K562 (cell line): ENCODE measurements around the gene RIT2. TPM values are rescaled to one million over a fixed set of nuclear protein-coding genes. Genes with fewer than 3 reads are reported as not detected.

Experiments
- ATAC-seq: fragments of 200-7000 bp; cut with Tn5 transposase; 3 replicates; pipeline ENCODE4 v1.9.1; 2020; ENCODE audit warnings: moderate library complexity
- BruUV-seq: library from RNA; stranded (reverse); fragments of 400-500 nt; replicated peaks from 2 replicates; lab custom pipeline; 2021; lab: Mats Ljungman, UMichigan
- CTCF ChIA-PET: fragments of 300-600 bp; formaldehyde crosslinking; extraction: SDS; loops from one replicate; lab custom pipeline; 2021; ENCODE audit warnings: low intra/inter-chr PET ratio; lab: Yijun Ruan, JAX
- POLR2A ChIA-PET: fragments of 300-600, 350-650 bp; sonication (Branson Sonifier 250); formaldehyde crosslinking; extraction: SDS; loops from one replicate; lab custom pipeline; 2021; ENCODE audit warnings: antibody characterized with exemption, inconsistent platforms; lab: Yijun Ruan, JAX
- DNase-seq, 4 experiments: peaks; one replicate each; pipeline versions ENCODE4 v3.0.0 to v3.0.0-alpha.2; 2011 to 2018; ENCODE audit warnings: low spot score in 3 of 4, mixed read lengths in 3 of 4; ENCODE audit errors: extremely low read depth in 1 of 4
- FAIRE-seq: peaks from 2 replicates; lab custom pipeline; 2011; peaks lifted over from hg19 to GRCh38; lab: Jason Lieb, UNC
- H2AFZ ChIP-seq: 2 replicates; pipeline ENCODE4 v1.6.0; 2011; ENCODE audit warnings: low read depth, low read length, control low read depth, inconsistent platforms
- H3K27ac ChIP-seq: fragments of 200-600 bp; 3 replicates; pipeline ENCODE4 v1.8.0; 2011; ENCODE audit warnings: low read depth, mild to moderate bottlenecking, control low read depth, inconsistent platforms, low read length, moderate library complexity, mixed read lengths; ENCODE audit errors: extremely low read depth
- H3K27me3 ChIP-seq, 2 experiments: fragments of 300-600 bp in 1 of 2; 2 replicates in 1 of 2; 3 replicates in 1 of 2; pipeline versions ENCODE4 v1.6.0 to v1.8.0; 2011; ENCODE audit warnings: inconsistent platforms in 2 of 2, low read length in 2 of 2, mild to moderate bottlenecking in 1 of 2, mixed read lengths in 1 of 2, moderate library complexity in 1 of 2; ENCODE audit not compliant: control insufficient read depth in 2 of 2, insufficient read depth in 2 of 2
- H3K36me3 ChIP-seq: fragments of 300-600 bp; 3 replicates; pipeline ENCODE4 v1.8.0; 2011; ENCODE audit warnings: mild to moderate bottlenecking, low read length, inconsistent platforms; ENCODE audit not compliant: control insufficient read depth, insufficient read depth
- H3K4me1 ChIP-seq, 2 experiments: fragments of 200-600 bp in 1 of 2; replicated peaks in 1 of 2; 2 replicates in 1 of 2; 3 replicates in 1 of 2; pipeline versions ENCODE4 v1.5.1 to v1.8.0; 2011; ENCODE audit warnings: inconsistent platforms in 2 of 2, low read length in 2 of 2, mild to moderate bottlenecking in 1 of 2, mixed read lengths in 1 of 2, moderate library complexity in 1 of 2; ENCODE audit not compliant: control insufficient read depth in 2 of 2, insufficient read depth in 2 of 2
- H3K4me2 ChIP-seq: 2 replicates; pipeline ENCODE4 v1.6.1; 2011; ENCODE audit warnings: low read length, control low read depth, inconsistent platforms, mixed read lengths; ENCODE audit not compliant: insufficient read depth
- H3K4me3 ChIP-seq: fragments of 200-600 bp; sonication (generic), shearing (Covaris generic); 2 replicates; pipeline ENCODE4 v1.5.1; 2016; ENCODE audit warnings: control low read depth, inconsistent platforms
- H3K79me2 ChIP-seq: fragments of 200-600 bp; 3 replicates; pipeline ENCODE4 v1.8.0; 2011; ENCODE audit warnings: low read length, inconsistent platforms; ENCODE audit not compliant: control insufficient read depth, insufficient read depth
- H3K9ac ChIP-seq, 2 experiments: 2 replicates each; pipeline versions ENCODE4 v1.6.0 to v1.6.1; 2011; ENCODE audit warnings: low read depth in 2 of 2, low read length in 2 of 2, control low read depth in 1 of 2, inconsistent platforms in 1 of 2, mild to moderate bottlenecking in 1 of 2, mixed read lengths in 1 of 2; ENCODE audit not compliant: insufficient read depth in 1 of 2
- H3K9me1 ChIP-seq: one replicate; pipeline ENCODE4 v1.6.0; 2011; ENCODE audit warnings: inconsistent platforms, mild to moderate bottlenecking, low read length, moderate library complexity; ENCODE audit not compliant: control insufficient read depth, insufficient read depth
- H3K9me3 ChIP-seq: replicated peaks from 2 replicates; pipeline ENCODE4 v1.5.1; 2011; ENCODE audit warnings: low read depth, low read length, inconsistent platforms; ENCODE audit not compliant: control insufficient read depth, insufficient read depth
- H4K20me1 ChIP-seq: replicated peaks from 2 replicates; pipeline ENCODE4 v1.6.1; 2011; ENCODE audit warnings: low read length, inconsistent platforms, mixed read lengths; ENCODE audit not compliant: control insufficient read depth, insufficient read depth
- BMI1 ChIP-seq: fragments of 150-350 bp; IDR thresholded peaks from 2 replicates; pipeline ENCODE4 v1.6.1; 2014; ENCODE audit warnings: low read length
- BRCA1 ChIP-seq, 2 experiments: fragments of 450-650 bp in 1 of 2; sonication (generic) in 1 of 2; formaldehyde crosslinking in 1 of 2; IDR thresholded peaks; 2 replicates each; pipeline versions ENCODE4 v1.5.0 to v1.6.1; 2017 to 2020; ENCODE audit warnings: mild to moderate bottlenecking in 1 of 2, missing genetic modification reagents in 1 of 2
- CBFA2T2 ChIP-seq: fragments of 450-650 bp; conservative IDR thresholded peaks from 2 replicates; pipeline ENCODE4 v1.6.1; 2017; ENCODE audit warnings: mild to moderate bottlenecking
- DIDO1 ChIP-seq: fragments of 450-650 bp; IDR thresholded peaks from 2 replicates; pipeline ENCODE4 v1.6.1; 2016; ENCODE audit warnings: low read depth, missing biosample characterization, missing genetic modification characterization
- EGR1 ChIP-seq: fragments of 450-650 bp; conservative IDR thresholded peaks from 2 replicates; pipeline ENCODE4 v1.6.1; 2017; ENCODE audit warnings: mild to moderate bottlenecking
- FOXA1 ChIP-seq: fragments of 450-650 bp; IDR thresholded peaks from 2 replicates; pipeline ENCODE4 v1.6.1; 2016; ENCODE audit warnings: mild to moderate bottlenecking, borderline replicate concordance
- IRF1 ChIP-seq: sonication (generic); formaldehyde crosslinking; IDR thresholded peaks from 2 replicates; pipeline ENCODE4 v1.8.0; 2022; ENCODE audit warnings: missing genetic modification reagents, mild to moderate bottlenecking, borderline replicate concordance
- KLF13 ChIP-seq: fragments of 450-650 bp; IDR thresholded peaks from 2 replicates; pipeline ENCODE4 v1.6.1; 2016; ENCODE audit warnings: missing genetic modification characterization, low read depth, mild to moderate bottlenecking, missing compliant biosample characterization, moderate library complexity, borderline replicate concordance
- RBM15 ChIP-seq: fragments of 200-400 bp; formaldehyde crosslinking; IDR thresholded peaks from 2 replicates; pipeline ENCODE4 v1.6.1; 2018; ENCODE audit warnings: mild to moderate bottlenecking, low read length, moderate library complexity; ENCODE audit not compliant: insufficient read depth
- RHOXF2B ChIP-seq: fragments of 250-450 bp; sonication (Bioruptor Pico); conservative IDR thresholded peaks from 2 replicates; pipeline ENCODE4 v1.5.1; 2021
- RNF219 ChIP-seq: fragments of 250-450 bp; sonication (Bioruptor Pico); IDR thresholded peaks from 2 replicates; pipeline ENCODE4 v1.5.0; 2022; ENCODE audit warnings: mild to moderate bottlenecking
- SP1 ChIP-seq: sonication (generic); formaldehyde crosslinking; IDR thresholded peaks from 2 replicates; pipeline ENCODE4 v1.8.1; 2022; ENCODE audit warnings: mild to moderate bottlenecking, missing genetic modification reagents
- ZSCAN29 ChIP-seq: fragments of 450-650 bp; IDR thresholded peaks from 2 replicates; pipeline ENCODE4 v1.6.1; 2017
- WGBS: fragments of 100-300 bp; shearing (Covaris generic); methylation state at CpG from one replicate; pipeline ENCODE4 v1.1.6; 2016; ENCODE audit warnings: low coverage, mixed read lengths; ENCODE audit not compliant: insufficient coverage; ENCODE audit errors: missing lambda C conversion rate; 5-methylcytosine and 5-hydroxymethylcytosine counted together
- in situ Hi-C: fragments of 300-500 bp; cut with MboI; formaldehyde crosslinking; loops from 4 replicates; pipeline ENCODE4 v1.15.0; 2018; ENCODE audit warnings: inconsistent platforms, mixed read lengths
- intact Hi-C: fragments of 100-400 bp; cut with micrococcal nuclease; formaldehyde crosslinking; loops from 2 replicates; pipeline ENCODE4 v1.14.2; 2022
- polyA plus RNA-seq, 8 experiments: library from polyadenylated mRNA; depleted of rRNA in 4 of 8; stranded (reverse) in 5 of 8; unstranded in 3 of 8; fragments of >200 nt; fragmentation: Nextera tagmentation in 2 of 8; fragmentation: Illumina TruSeq in 1 of 8; extraction: Ambion mirVana in 2 of 8; extraction: Trizol in 1 of 8; gene quantifications; 2 replicates each; pipeline versions ENCODE4 v1.2.1 to v1.2.3, GENCODE V29; 2011 to 2014; ENCODE audit warnings: inconsistent platforms in 1 of 8, missing spikeins in 1 of 8
- total RNA-seq, 7 experiments: library from RNA; depleted of rRNA in 6 of 7; stranded (reverse); fragments of >200 nt in 6 of 7; fragmentation: Illumina TruSeq in 2 of 7; extraction: Trizol in 2 of 7; gene quantifications; 2 replicates each; pipeline versions ENCODE4 v1.2.1 to v1.2.3, GENCODE V29; 2011 to 2021; ENCODE audit warnings: low replicate concordance in 1 of 7

Gene RIT2
- total and polyA plus RNA-seq, 9 of the 15 experiments (the other 6 are each of a cell fraction or from before 2014, with no cell fraction given) = not detected

GRCh38 chr18:43158381-43158780 is 42.9 kb upstream of the RIT2 start:
- WGBS = 0% methylated on average over 2 of the region's 2 CpGs
- Histone ChIP-seq H3K4me3 (no peak overlapping the region), H3K4me2 (no peak overlapping the region), H3K36me3 (no peaks in the 10 kb centered on the region), H3K9me1 (no peaks in the 10 kb centered on the region), H3K9me3 (no peaks in the 10 kb centered on the region), H3K27ac (no peak overlapping the region), H3K27me3 (no peaks in the 10 kb centered on the region), H3K79me2 (no peaks in the 10 kb centered on the region)
- CTCF ChIA-PET = no interaction called here
- no TSS peak for BruUV-seq
- ATAC-seq (no peak), FAIRE-seq (no peak)
- POLR2A ChIA-PET = no interaction called here
- intact Hi-C loops (no loop called here), in situ Hi-C loops (no loop called here)
- no peak for TF ChIP-seq BMI1
- TF ChIP-seq SP1 (CRISPR knock-in tag) = no peak
- no peak for TF ChIP-seq BRCA1 (IDR thresholded peaks at IDR 0.05)
- TF ChIP-seq BRCA1 (CRISPR knock-in tag; IDR thresholded peaks at IDR 0.05) = no peak
- TF ChIP-seq CBFA2T2 = no peak
- no peak for TF ChIP-seq IRF1
- TF ChIP-seq, all 486 proteins: peak for 0
- no peaks in the 10 kb centered on the region for H3K4me1 ChIP-seq
- no peaks in the 10 kb centered on the region for H4K20me1 ChIP-seq
- no peak overlapping the region for H3K9ac ChIP-seq
- H2AFZ ChIP-seq = no peak overlapping the region
- no peak for DNase-seq

- CTCF ChIA-PET = no interaction called here
These were observed 40.4 kb upstream of the RIT2 start for GRCh38 chr18:43155842-43156241.

More at GRCh38 chr18:43155842-43156241, 40.4 kb upstream of the RIT2 start:
- in situ Hi-C loops (no loop called here), intact Hi-C loops (no loop called here)
- DNase-seq (no peak), FAIRE-seq (no peak), ATAC-seq (no peak)
- Histone ChIP-seq H3K4me1 (no peaks in the 10 kb centered on the region), H3K27me3 (no peaks in the 10 kb centered on the region), H3K27ac (no peak overlapping the region), H3K4me3 (no peak overlapping the region), H3K9me3 (no peaks in the 10 kb centered on the region), H2AFZ (no peak overlapping the region), H3K36me3 (no peaks in the 10 kb centered on the region), H3K9ac (no peak overlapping the region), H4K20me1 (no peaks in the 10 kb centered on the region), H3K9me1 (no peaks in the 10 kb centered on the region), H3K4me2 (no peak overlapping the region), H3K79me2 (no peaks in the 10 kb centered on the region)
- TF ChIP-seq KLF13 (no peak), RBM15 (no peak), DIDO1 (tag) (no peak), RHOXF2B (CRISPR knock-in tag) (no peak), EGR1 (no peak), ZSCAN29 (no peak), RNF219 (no peak), FOXA1 (no peak)
- POLR2A ChIA-PET = no interaction called here
- 5% methylated on average over 2 of the region's 3 CpGs for WGBS
- no TSS peak for BruUV-seq
